Measurements from ENCODE around the gene RPL36A. TPM values are rescaled to one million over a fixed set of nuclear protein-coding genes. Genes with fewer than 3 reads are reported as not detected.

Gene RPL36A
- total RNA-seq, 4 donors from 2014 or later = 706 to 2,007 (median 1,553) TPM

GRCh38 chrX:101365301-101365795 lies 25.5 kb upstream of the RPL36A start:
- TF ChIP-seq POLR2A (IDR thresholded peaks at IDR 0.05) (no peak), CTCF (IDR thresholded peaks at IDR 0.05) (no peak)

GRCh38 chrX:101368800-101369199 lies 22.0 kb upstream of the RPL36A start:
- H3K36me3 ChIP-seq = no peaks in the 10 kb centered on the region
- no peaks in the 10 kb centered on the region for H3K27me3 ChIP-seq
- H3K9me3 ChIP-seq = no peaks in the 10 kb centered on the region
- no peak for DNase-seq
- no peak overlapping the region for H3K27ac ChIP-seq
- H3K4me3 ChIP-seq = no peak overlapping the region
- TF ChIP-seq CTCF (IDR thresholded peaks at IDR 0.05) = no peak
- TF ChIP-seq POLR2A (IDR thresholded peaks at IDR 0.05) = no peak
- H3K4me1 ChIP-seq = no peaks in the 10 kb centered on the region
- intact Hi-C loops (cut with DNase I) = no loop called here

More at GRCh38 chrX:101365301-101365795, 25.5 kb upstream of the RPL36A start:
- no peak overlapping the region for H3K27ac ChIP-seq
- WGBS, 2 donors = 50 to 82% methylated on average over 1 of the region's 1 CpG
- no peaks in the 10 kb centered on the region for H3K36me3 ChIP-seq
- H3K4me3 ChIP-seq = no peak overlapping the region
- no peaks in the 10 kb centered on the region for H3K9me3 ChIP-seq
- no peak for DNase-seq
- peaks cover 0 to 6% (median 0%) of the 10 kb centered on the region in 3 donors for H3K4me1 ChIP-seq
- intact Hi-C loops (cut with DNase I) = no loop called here
- H3K27me3 ChIP-seq = no peaks in the 10 kb centered on the region

- no peak overlapping the region for H3K27ac ChIP-seq
- H3K36me3 ChIP-seq = no peaks in the 10 kb centered on the region
- no peaks in the 10 kb centered on the region for H3K4me1 ChIP-seq
- H3K4me3 ChIP-seq = no peak overlapping the region
- H3K27me3 ChIP-seq = no peaks in the 10 kb centered on the region
- TF ChIP-seq POLR2A (IDR thresholded peaks at IDR 0.05) (no peak), CTCF (IDR thresholded peaks at IDR 0.05) (no peak)
- intact Hi-C loops (cut with DNase I) = no loop called here
- H3K9me3 ChIP-seq = no peaks in the 10 kb centered on the region
- DNase-seq = no peak
- 71 to 90% methylated on average over 3 to 6 of the region's 6 CpGs for WGBS, 2 donors
Measured at GRCh38 chrX:101369687-101370086, 21.1 kb upstream of the RPL36A start.

GRCh38 chrX:101370888-101371504 lies 19.8 kb upstream of the RPL36A start:
- no peak for TF ChIP-seq POLR2A (IDR thresholded peaks at IDR 0.05)
- no peak for TF ChIP-seq CTCF (IDR thresholded peaks at IDR 0.05)
- no peak for DNase-seq
- no peaks in the 10 kb centered on the region for H3K27me3 ChIP-seq
- no peaks in the 10 kb centered on the region for H3K4me1 ChIP-seq
- no peaks in the 10 kb centered on the region for H3K36me3 ChIP-seq
- no peaks in the 10 kb centered on the region for H3K9me3 ChIP-seq
- intact Hi-C loops (cut with DNase I) = no loop called here
- H3K4me3 ChIP-seq = no peak overlapping the region
- no peak overlapping the region for H3K27ac ChIP-seq
- WGBS, 2 donors = 51 to 79% methylated on average over 3 of the region's 3 CpGs

GRCh38 chrX:101377547-101377946 lies 13.3 kb upstream of the RPL36A start:
- no peak for DNase-seq
- Histone ChIP-seq H3K4me3 (no peak overlapping the region), H3K27me3 (no peaks in the 10 kb centered on the region), H3K36me3 (no peaks in the 10 kb centered on the region), H3K27ac (no peak overlapping the region), H3K4me1 (no peaks in the 10 kb centered on the region), H3K9me3 (no peaks in the 10 kb centered on the region)
- TF ChIP-seq CTCF (IDR thresholded peaks at IDR 0.05) (no peak), POLR2A (IDR thresholded peaks at IDR 0.05) (no peak)
- WGBS, 2 donors = 56 to 70% methylated on average over 1 of the region's 1 CpG
- intact Hi-C loops (cut with DNase I) = no loop called here

Measured in esophagus squamous epithelium (tissue), 5 donors.